GM23338 (cell line): ENCODE measurements around the gene RHO. TPM values are rescaled to one million over a fixed set of nuclear protein-coding genes. Genes with fewer than 3 reads are reported as not detected.

Source experiments
- ATAC-seq: fragments of 200-7000 bp; cut with Tn5 transposase; 3 replicates; pipeline ENCODE4 v1.9.1; 2020
- DNase-seq: peaks from one replicate; pipeline ENCODE4 v3.0.0-alpha.2; 2015; ENCODE audit warnings: low spot score
- H2AFZ ChIP-seq: fragments of 200-600 bp; sonication (generic); 2 replicates; pipeline ENCODE4 v1.8.0; 2016; ENCODE audit warnings: antibody characterized with exemption, mild to moderate bottlenecking, moderate library complexity
- H3F3A ChIP-seq: fragments of 200-600 bp; sonication (generic); replicated peaks from 2 replicates; pipeline ENCODE4 v1.8.0; 2017; ENCODE audit warnings: antibody characterized with exemption, mixed run types, low read depth
- H3K27ac ChIP-seq: fragments of 200-600 bp; sonication (generic); 2 replicates; pipeline ENCODE4 v1.6.1; 2016; ENCODE audit warnings: low read depth
- H3K27me3 ChIP-seq: fragments of 200-600 bp; sonication (generic); 2 replicates; pipeline ENCODE4 v1.8.0; 2016; ENCODE audit warnings: mild to moderate bottlenecking, mixed run types, moderate library complexity; ENCODE audit not compliant: insufficient read depth
- H3K36me3 ChIP-seq: fragments of 200-600 bp; sonication (generic); 2 replicates; pipeline ENCODE4 v1.8.0; 2016; ENCODE audit warnings: mild to moderate bottlenecking; ENCODE audit not compliant: insufficient read depth
- H3K4me1 ChIP-seq: fragments of 200-600 bp; sonication (generic); 2 replicates; pipeline ENCODE4 v1.8.0; 2016; ENCODE audit warnings: mild to moderate bottlenecking, moderate library complexity; ENCODE audit not compliant: insufficient read depth
- H3K4me2 ChIP-seq: fragments of 200-600 bp; sonication (generic); 2 replicates; pipeline ENCODE4 v1.7.1; 2017; ENCODE audit warnings: mixed run types
- H3K4me3 ChIP-seq: fragments of 200-600 bp; sonication (generic); 2 replicates; pipeline ENCODE4 v1.6.1; 2016; ENCODE audit warnings: mixed run types
- H3K79me2 ChIP-seq: fragments of 200-600 bp; sonication (generic); replicated peaks from 2 replicates; pipeline ENCODE4 v1.8.0; 2017; ENCODE audit warnings: mild to moderate bottlenecking; ENCODE audit not compliant: insufficient read depth
- H3K9me2 ChIP-seq: fragments of 200-600 bp; sonication (generic); 2 replicates; pipeline ENCODE4 v1.8.0; 2017; ENCODE audit not compliant: insufficient read depth
- H4K20me1 ChIP-seq: fragments of 200-600 bp; sonication (generic); replicated peaks from 2 replicates; pipeline ENCODE4 v1.8.0; 2017; ENCODE audit warnings: mild to moderate bottlenecking; ENCODE audit not compliant: insufficient read depth
- H3K27ac Mint-ChIP-seq: 2 replicates; pipeline ENCODE4 v1.8.0; 2020; ENCODE audit warnings: inconsistent platforms, mild to moderate bottlenecking, moderate library complexity, mixed read lengths
- H3K27me3 Mint-ChIP-seq: 3 replicates; pipeline ENCODE4 v1.8.0; 2022; ENCODE audit warnings: low read depth, mild to moderate bottlenecking, moderate library complexity, mixed read lengths, inconsistent platforms; ENCODE audit not compliant: insufficient read depth, poor library complexity
- H3K36me3 Mint-ChIP-seq: 3 replicates; pipeline ENCODE4 v1.8.0; 2021; ENCODE audit warnings: low read depth, mild to moderate bottlenecking, inconsistent platforms, moderate library complexity, mixed read lengths
- H3K4me1 Mint-ChIP-seq: 3 replicates; pipeline ENCODE4 v1.8.0; 2020; ENCODE audit warnings: mild to moderate bottlenecking, inconsistent platforms, mixed read lengths
- H3K4me3 Mint-ChIP-seq: 3 replicates; pipeline ENCODE4 v1.8.0; 2021; ENCODE audit warnings: moderate library complexity, mild to moderate bottlenecking, inconsistent platforms, mixed read lengths
- H3K9me3 Mint-ChIP-seq: 3 replicates; pipeline ENCODE4 v1.8.0; 2020; ENCODE audit warnings: moderate library complexity, mild to moderate bottlenecking, inconsistent platforms, mixed read lengths
- CREB1 ChIP-seq: fragments of 250-450 bp; sonication (Bioruptor Pico); IDR thresholded peaks from 2 replicates; pipeline ENCODE4 v1.5.0; 2020; ENCODE audit warnings: low read depth, mild to moderate bottlenecking, moderate library complexity
- ETS1 ChIP-seq: IDR thresholded peaks from 2 replicates; pipeline ENCODE4 v1.6.1; 2016; ENCODE audit warnings: antibody characterized with exemption
- EZH2phosphoT487 ChIP-seq: fragments of 200-600 bp; sonication (generic); IDR thresholded peaks from one replicate; pipeline ENCODE4 v1.8.1; 2018; ENCODE audit warnings: antibody characterized with exemption; ENCODE audit not compliant: unreplicated experiment
- JUNB ChIP-seq: IDR thresholded peaks from one replicate; pipeline ENCODE4 v1.6.1; 2016; ENCODE audit warnings: antibody characterized with exemption; ENCODE audit not compliant: unreplicated experiment
- NANOG ChIP-seq: IDR thresholded peaks from 2 replicates; pipeline ENCODE4 v1.6.1; 2016; ENCODE audit warnings: antibody characterized with exemption, borderline replicate concordance
- POLR2AphosphoS5 ChIP-seq: IDR thresholded peaks from 2 replicates; pipeline ENCODE4 v1.6.1; 2016; ENCODE audit warnings: antibody characterized with exemption, low read depth
- REST ChIP-seq: IDR thresholded peaks from one replicate; pipeline ENCODE4 v1.6.1; 2018; ENCODE audit warnings: antibody characterized with exemption; ENCODE audit not compliant: unreplicated experiment
- STAT1 ChIP-seq: IDR thresholded peaks from one replicate; pipeline ENCODE4 v1.6.1; 2016; ENCODE audit warnings: antibody characterized with exemption; ENCODE audit not compliant: unreplicated experiment
- ZNF462 ChIP-seq: fragments of 250-450 bp; sonication (Bioruptor Pico); IDR thresholded peaks from 2 replicates; pipeline ENCODE4 v1.5.0; 2020; ENCODE audit warnings: mild to moderate bottlenecking, moderate library complexity
- polyA plus RNA-seq: library from polyadenylated mRNA; unstranded; fragments of >200 nt; fragmentation: Nextera tagmentation; extraction: Ambion mirVana; gene quantifications from 2 replicates; pipeline ENCODE4 v1.2.1, GENCODE V29; 2016
- total RNA-seq: library from RNA; depleted of rRNA; stranded (reverse); fragments of >200 nt; shearing (Covaris generic); gene quantifications from 2 replicates; pipeline ENCODE4 v1.2.3, GENCODE V29; 2014

The RHO gene
- total and polyA plus RNA-seq, 2 experiments from 2014 or later: not detected

GRCh38 chr3:129521611-129522010, 6.8 kb upstream of the RHO start (continued):
- no peak for TF ChIP-seq EZH2phosphoT487
- TF ChIP-seq STAT1: no peak
- TF ChIP-seq POLR2AphosphoS5: no peak
- TF ChIP-seq JUNB: no peak
- TF ChIP-seq ZNF462 (CRISPR knock-in tag): no peak

- H3K4me1 Mint-ChIP-seq: peaks cover 18% of the 10 kb centered on the region
- H3K27me3 ChIP-seq: no peaks in the 10 kb centered on the region
- H2AFZ ChIP-seq: no peak overlapping the region
- no peaks in the 10 kb centered on the region for H4K20me1 ChIP-seq
- no peaks in the 10 kb centered on the region for H3K9me3 Mint-ChIP-seq
- H3K4me1 ChIP-seq: no peaks in the 10 kb centered on the region
- no peak overlapping the region for H3K4me3 Mint-ChIP-seq
- H3K36me3 ChIP-seq: no peaks in the 10 kb centered on the region
- no peak overlapping the region for H3K27ac ChIP-seq
- H3K36me3 Mint-ChIP-seq: no peaks in the 10 kb centered on the region
- H3F3A ChIP-seq: no peaks in the 10 kb centered on the region
- no peak overlapping the region for H3K27ac Mint-ChIP-seq
- H3K27me3 Mint-ChIP-seq: peaks cover 12% of the 10 kb centered on the region
- DNase-seq: no peak
- H3K4me2 ChIP-seq: no peak overlapping the region
- no peaks in the 10 kb centered on the region for H3K79me2 ChIP-seq
- no peaks in the 10 kb centered on the region for H3K9me2 ChIP-seq
- ATAC-seq: no peak
- no peak overlapping the region for H3K4me3 ChIP-seq
- TF ChIP-seq CREB1 (CRISPR knock-in tag) (no peak), POLR2AphosphoS5 (no peak), REST (no peak), ETS1 (no peak), NANOG (no peak)
These were observed 5.5 kb upstream of the RHO start for GRCh38 chr3:129522953-129523352.
